ENCODE data around the gene EPB41L4A.

Gene EPB41L4A

GRCh38 chr5:112412346-112412745 is 6.7 kb downstream of the EPB41L4A start:
- DNase-seq (ENCODE audit: low spot score) = no peak
- H3K4me3 ChIP-seq = no peak overlapping the region
- TF ChIP-seq, protein P1, sequence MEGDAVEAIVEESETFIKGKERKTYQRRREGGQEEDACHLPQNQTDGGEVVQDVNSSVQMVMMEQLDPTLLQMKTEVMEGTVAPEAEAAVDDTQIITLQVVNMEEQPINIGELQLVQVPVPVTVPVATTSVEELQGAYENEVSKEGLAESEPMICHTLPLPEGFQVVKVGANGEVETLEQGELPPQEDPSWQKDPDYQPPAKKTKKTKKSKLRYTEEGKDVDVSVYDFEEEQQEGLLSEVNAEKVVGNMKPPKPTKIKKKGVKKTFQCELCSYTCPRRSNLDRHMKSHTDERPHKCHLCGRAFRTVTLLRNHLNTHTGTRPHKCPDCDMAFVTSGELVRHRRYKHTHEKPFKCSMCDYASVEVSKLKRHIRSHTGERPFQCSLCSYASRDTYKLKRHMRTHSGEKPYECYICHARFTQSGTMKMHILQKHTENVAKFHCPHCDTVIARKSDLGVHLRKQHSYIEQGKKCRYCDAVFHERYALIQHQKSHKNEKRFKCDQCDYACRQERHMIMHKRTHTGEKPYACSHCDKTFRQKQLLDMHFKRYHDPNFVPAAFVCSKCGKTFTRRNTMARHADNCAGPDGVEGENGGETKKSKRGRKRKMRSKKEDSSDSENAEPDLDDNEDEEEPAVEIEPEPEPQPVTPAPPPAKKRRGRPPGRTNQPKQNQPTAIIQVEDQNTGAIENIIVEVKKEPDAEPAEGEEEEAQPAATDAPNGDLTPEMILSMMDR (IDR thresholded peaks at IDR 0.05) = no peak
- H3K27ac ChIP-seq = no peak overlapping the region

DNA sequence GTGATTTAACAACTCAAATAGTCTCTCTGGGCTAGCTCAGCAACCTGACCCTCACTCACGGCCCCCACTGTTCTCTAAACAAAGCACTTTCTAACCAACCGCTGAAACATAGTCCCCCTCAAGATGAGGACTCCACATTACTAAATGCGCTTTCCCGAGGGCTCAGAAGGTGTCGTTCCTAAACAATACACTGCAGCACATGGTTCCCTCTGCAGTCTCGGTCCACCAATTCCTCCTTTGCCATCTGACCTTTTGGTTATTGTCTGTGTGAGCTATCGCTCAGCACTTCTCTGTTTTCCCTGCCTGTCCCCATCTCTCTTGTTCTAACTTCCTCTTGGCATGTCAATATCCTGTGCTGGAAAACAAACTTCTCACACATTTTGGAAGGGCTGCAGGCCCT is 7.2 kb downstream of the EPB41L4A start:
- Histone ChIP-seq H3K27ac (no peak overlapping the region), H3K4me3 (no peak overlapping the region)
- DNase-seq (ENCODE audit: low spot score) = no peak
- TF ChIP-seq, protein P1 (IDR thresholded peaks at IDR 0.05) = no peak

DNA sequence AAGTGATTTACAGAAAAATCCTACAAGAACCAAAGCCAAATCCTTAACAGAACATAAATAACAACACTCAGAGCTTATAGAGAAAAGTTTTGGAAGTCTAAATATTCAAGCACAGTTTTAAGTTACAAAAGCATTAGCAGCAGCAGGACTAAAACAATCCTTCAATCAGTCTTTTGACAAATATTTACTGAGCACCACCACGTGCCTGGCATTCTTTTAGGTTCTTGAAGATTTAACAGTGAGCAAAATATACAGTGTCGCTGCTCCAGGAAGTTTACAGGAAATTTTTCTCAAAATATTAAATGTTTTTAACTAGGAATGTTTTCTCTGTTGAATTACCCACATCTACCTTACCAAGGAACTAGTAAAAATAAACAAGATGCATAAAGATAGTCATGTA is 11.4 kb downstream of the EPB41L4A start:
- no peak overlapping the region for H3K27ac ChIP-seq
- TF ChIP-seq, protein P1 (IDR thresholded peaks at IDR 0.05) = no peak
- no peak overlapping the region for H3K4me3 ChIP-seq
- DNase-seq (ENCODE audit: low spot score) = no peak

DNA sequence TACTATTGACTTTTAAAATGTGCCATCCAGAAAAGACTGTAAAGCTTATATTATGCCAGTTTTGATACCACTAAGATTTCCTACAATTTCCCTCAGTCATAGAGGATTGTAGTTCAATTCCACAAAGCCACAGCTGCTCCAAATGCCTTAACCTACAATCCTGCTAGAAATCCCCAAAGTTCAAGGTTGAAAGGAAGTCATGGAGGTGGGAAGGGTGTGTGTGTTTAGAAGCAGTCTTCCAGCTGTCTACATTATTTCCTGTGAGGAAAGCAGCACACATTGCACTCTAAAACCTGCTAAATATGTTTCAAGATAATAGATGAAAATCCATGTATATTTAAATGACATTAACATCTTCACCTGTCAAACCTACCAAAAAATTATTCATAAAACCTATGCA is 11.8 kb downstream of the EPB41L4A start:
- Histone ChIP-seq H3K27ac (no peak overlapping the region), H3K4me3 (no peak overlapping the region)
- TF ChIP-seq, protein P1 (IDR thresholded peaks at IDR 0.05) = no peak

DNA sequence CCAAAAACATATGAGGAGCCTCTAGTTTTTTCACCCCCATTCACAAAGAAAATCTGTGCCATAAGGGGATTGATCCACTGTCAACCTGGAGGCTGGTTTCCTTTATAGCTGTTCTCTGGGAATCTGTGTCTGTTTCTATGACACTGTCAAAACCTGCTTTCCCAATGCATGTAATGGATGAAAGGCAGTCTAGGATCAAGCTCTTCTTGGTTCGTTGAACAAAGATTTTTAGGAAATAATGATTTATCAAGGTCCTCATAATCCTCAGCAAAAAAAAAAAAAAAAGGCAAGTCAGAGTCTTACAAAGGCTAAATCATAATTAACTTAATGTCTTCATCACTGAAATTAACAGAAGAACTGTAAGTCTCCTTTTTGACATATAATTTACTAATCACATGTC is 16.0 kb downstream of the EPB41L4A start:
- TF ChIP-seq, protein P1 (IDR thresholded peaks at IDR 0.05) = no peak
- H3K4me3 ChIP-seq = no peak overlapping the region
- DNase-seq (ENCODE audit: low spot score) = no peak
- H3K27ac ChIP-seq = no peak overlapping the region

More for the DNA sequence above, 11.8 kb downstream of the EPB41L4A start:
- no peak for DNase-seq (ENCODE audit: low spot score)

DNA sequence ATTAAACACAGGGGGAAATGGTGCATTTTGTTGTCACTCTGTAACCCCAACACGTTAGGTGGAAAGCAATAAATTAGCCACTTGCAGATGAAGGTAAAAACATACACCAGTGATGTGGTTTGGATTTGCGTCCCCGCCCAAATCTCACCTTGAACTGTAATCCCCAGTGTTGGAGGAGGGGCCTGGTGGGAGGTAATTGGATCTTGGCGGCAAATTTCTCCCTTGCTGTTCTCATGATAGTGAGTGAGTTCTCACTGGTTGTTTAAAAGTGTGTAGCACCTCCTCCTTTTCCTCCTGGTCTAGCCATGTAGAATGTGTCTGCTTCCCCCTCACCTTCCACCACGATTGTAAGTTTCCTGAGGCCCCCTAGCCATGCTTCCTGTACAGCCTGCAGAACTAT is 17.2 kb downstream of the EPB41L4A start:
- DNase-seq (ENCODE audit: low spot score) = no peak
- H3K4me3 ChIP-seq = no peak overlapping the region
- no peak overlapping the region for H3K27ac ChIP-seq
- TF ChIP-seq, protein P1 (IDR thresholded peaks at IDR 0.05) = no peak

GRCh38 chr5:112397690-112398089 is 21.4 kb downstream of the EPB41L4A start:
- TF ChIP-seq, protein P1 (IDR thresholded peaks at IDR 0.05) = no peak
- DNase-seq (ENCODE audit: low spot score) = no peak
- H3K4me3 ChIP-seq = no peak overlapping the region
- no peak overlapping the region for H3K27ac ChIP-seq

All from coronary artery (tissue), 2 donors.